ENCODE results near the gene ELOVL6. TPM values are rescaled to one million over a fixed set of nuclear protein-coding genes. Genes with fewer than 3 reads are reported as not detected.

ELOVL6 gene
- total RNA-seq, 1 experiment from 2014 or later: 2.2 TPM

GRCh38 chr4:110088670-110089069, 109.7 kb downstream of the ELOVL6 start:
- intact Hi-C loops (cut with micrococcal nuclease): no loop called here
- H3K4me3 ChIP-seq (ENCODE audit: low read length): no peak overlapping the region
- no peak for ATAC-seq
- no peaks in the 10 kb centered on the region for H3K9me3 ChIP-seq (ENCODE audit: low read length)
- H3K27me3 ChIP-seq (ENCODE audit: low read length): no peaks in the 10 kb centered on the region
- peak overlapping the region; percentile 29; the same call in 1 of the 2 replicates for H3K4me2 ChIP-seq (ENCODE audit: low read length)
- TF ChIP-seq EZH2phosphoT487 (IDR thresholded peaks at IDR 0.05; ENCODE audit: borderline replicate concordance, low read length) (no peak), CTCF (conservative IDR thresholded peaks at IDR 0.05; ENCODE audit: low read depth, low read length) (no peak), EZH2 (IDR thresholded peaks at IDR 0.05; ENCODE audit: low read length, unreplicated experiment) (no peak)
- ChIA-PET POLR2A (ENCODE audit: unreplicated experiment) (interaction anchor here (0.6 kb wide), 1 partner anchor 24 kb away, joined by 3 read pairs; no protein-coding TSS in a partner anchor), CTCF (no interaction called here)
- H4K20me1 ChIP-seq (ENCODE audit: low read length): no peaks in the 10 kb centered on the region
- no peaks in the 10 kb centered on the region for H3K9me2 ChIP-seq (replicated peaks; ENCODE audit: low read length)
- H3K27ac ChIP-seq (ENCODE audit: low read length): peak overlapping the region; percentile 13
- no peaks in the 10 kb centered on the region for H3F3A ChIP-seq (ENCODE audit: low read length, unreplicated experiment)
- H3K9ac ChIP-seq (ENCODE audit: low read length): no peak overlapping the region
- H3K79me2 ChIP-seq (ENCODE audit: low read length): no peaks in the 10 kb centered on the region
- no peak overlapping the region for H2AFZ ChIP-seq (ENCODE audit: low read length)
- peak; percentile 49 for DNase-seq
- H3K4me1 ChIP-seq (ENCODE audit: insufficient read depth, low read length): peaks cover 78% of the 10 kb centered on the region
- BruUV-seq (replicated peaks): no TSS peak
- no peaks in the 10 kb centered on the region for H3K36me3 ChIP-seq (ENCODE audit: low read depth, low read length)

GRCh38 chr4:110087070-110087708, 111.2 kb downstream of the ELOVL6 start:
- intact Hi-C loops (cut with micrococcal nuclease): loop anchor here (1.0 kb wide), 1 partner anchor 28 kb away; no protein-coding TSS in a partner anchor
- H3K36me3 ChIP-seq (ENCODE audit: low read depth, low read length): no peaks in the 10 kb centered on the region
- no peaks in the 10 kb centered on the region for H3K79me2 ChIP-seq (ENCODE audit: low read length)
- H3K27me3 ChIP-seq (ENCODE audit: low read length): no peaks in the 10 kb centered on the region
- H3F3A ChIP-seq (ENCODE audit: low read length, unreplicated experiment): no peaks in the 10 kb centered on the region
- no peaks in the 10 kb centered on the region for H3K9me2 ChIP-seq (replicated peaks; ENCODE audit: low read length)
- no peaks in the 10 kb centered on the region for H4K20me1 ChIP-seq (ENCODE audit: low read length)
- H3K4me3 ChIP-seq (ENCODE audit: low read length): no peak overlapping the region
- H3K27ac ChIP-seq (ENCODE audit: low read length): peak overlapping the region; percentile 58
- H3K4me1 ChIP-seq (ENCODE audit: insufficient read depth, low read length): peaks cover 70% of the 10 kb centered on the region
- no peak overlapping the region for H3K9ac ChIP-seq (ENCODE audit: low read length)
- no peak overlapping the region for H2AFZ ChIP-seq (ENCODE audit: low read length)
- ChIA-PET CTCF (interaction anchor here (0.6 kb wide), 1 partner anchor 708 kb away, joined by 5 read pairs; no protein-coding TSS in a partner anchor), POLR2A (ENCODE audit: unreplicated experiment) (no interaction called here)
- peak; percentile 85 for DNase-seq
- peak overlapping the region; percentile 57 for H3K4me2 ChIP-seq (ENCODE audit: low read length)
- BruUV-seq (replicated peaks): no TSS peak
- peak; percentile 10 for ATAC-seq
- H3K9me3 ChIP-seq (ENCODE audit: low read length): no peaks in the 10 kb centered on the region
- TF ChIP-seq EZH2 (IDR thresholded peaks at IDR 0.05; ENCODE audit: low read length, unreplicated experiment): no peak
- TF ChIP-seq CTCF (conservative IDR thresholded peaks at IDR 0.05; ENCODE audit: low read depth, low read length): no peak
- no peak for TF ChIP-seq EZH2phosphoT487 (IDR thresholded peaks at IDR 0.05; ENCODE audit: borderline replicate concordance, low read length)

- ATAC-seq (no peak), DNase-seq (peak; percentile 26)
- Histone ChIP-seq H3K4me3 (ENCODE audit: low read length) (no peak overlapping the region), H3K4me2 (ENCODE audit: low read length) (no peak overlapping the region), H3K4me1 (ENCODE audit: insufficient read depth, low read length) (peaks cover 53% of the 10 kb centered on the region), H3K27me3 (ENCODE audit: low read length) (no peaks in the 10 kb centered on the region), H3K27ac (ENCODE audit: low read length) (no peak overlapping the region), H3F3A (ENCODE audit: low read length, unreplicated experiment) (no peaks in the 10 kb centered on the region), H3K9me2 (replicated peaks; ENCODE audit: low read length) (no peaks in the 10 kb centered on the region), H3K36me3 (ENCODE audit: low read depth, low read length) (no peaks in the 10 kb centered on the region), H2AFZ (ENCODE audit: low read length) (no peak overlapping the region), H3K79me2 (ENCODE audit: low read length) (no peaks in the 10 kb centered on the region), H3K9me3 (ENCODE audit: low read length) (no peaks in the 10 kb centered on the region), H4K20me1 (ENCODE audit: low read length) (no peaks in the 10 kb centered on the region), H3K9ac (ENCODE audit: low read length) (no peak overlapping the region)
- ChIA-PET POLR2A (ENCODE audit: unreplicated experiment) (no interaction called here), CTCF (no interaction called here)
- no peak for TF ChIP-seq EZH2phosphoT487 (IDR thresholded peaks at IDR 0.05; ENCODE audit: borderline replicate concordance, low read length)
- TF ChIP-seq EZH2 (IDR thresholded peaks at IDR 0.05; ENCODE audit: low read length, unreplicated experiment): no peak
- no peak for TF ChIP-seq CTCF (conservative IDR thresholded peaks at IDR 0.05; ENCODE audit: low read depth, low read length)
- intact Hi-C loops (cut with micrococcal nuclease): no loop called here
- no TSS peak for BruUV-seq (replicated peaks)
These were observed 113.3 kb downstream of the ELOVL6 start for GRCh38 chr4:110085131-110085530.
